GM19035 (cell line): ENCODE measurements around the gene EIF2B5.
A peak's percentile ranks its signal among the peaks of the same experiment; 100 is the strongest.

Experiments
- ATAC-seq: cut with Tn5 transposase; IDR thresholded peaks from one replicate; pipeline ENCODE4 v1.9.1; 2021; ENCODE audit not compliant: unreplicated experiment

The EIF2B5 gene

DNA sequence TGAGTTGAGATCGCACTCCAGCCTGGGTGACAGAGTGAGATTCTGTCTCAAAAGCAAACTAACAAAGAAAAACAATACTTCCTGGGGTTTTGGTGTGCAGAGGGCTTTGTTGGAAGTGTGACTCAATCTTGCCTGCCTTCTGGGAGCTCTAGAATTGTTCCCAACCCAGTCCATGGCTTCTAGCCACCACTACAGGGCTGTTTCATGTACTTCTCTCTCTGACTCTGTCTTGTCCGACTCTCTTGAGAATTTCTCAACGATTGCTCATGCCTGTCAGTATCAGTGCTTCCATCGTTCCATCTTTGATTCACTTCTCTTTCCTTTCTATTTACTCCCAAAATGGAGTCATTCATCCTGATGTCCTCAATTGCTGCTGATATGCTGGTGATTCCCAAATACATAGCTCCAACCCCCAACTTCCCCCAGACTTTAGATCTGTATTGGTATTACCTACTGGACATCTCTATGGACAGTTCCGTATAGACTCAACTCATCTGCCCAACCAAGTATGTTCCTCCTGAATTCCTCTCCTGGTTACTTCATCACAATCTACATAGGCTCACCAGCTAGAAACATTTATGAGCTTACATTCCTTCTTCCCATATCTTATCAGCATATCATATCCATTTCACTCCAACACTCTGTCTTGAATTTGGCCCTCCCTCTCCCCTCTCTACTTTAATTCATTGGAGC, 37.7 kb downstream of the EIF2B5 start:
- ATAC-seq, result no peak

DNA sequence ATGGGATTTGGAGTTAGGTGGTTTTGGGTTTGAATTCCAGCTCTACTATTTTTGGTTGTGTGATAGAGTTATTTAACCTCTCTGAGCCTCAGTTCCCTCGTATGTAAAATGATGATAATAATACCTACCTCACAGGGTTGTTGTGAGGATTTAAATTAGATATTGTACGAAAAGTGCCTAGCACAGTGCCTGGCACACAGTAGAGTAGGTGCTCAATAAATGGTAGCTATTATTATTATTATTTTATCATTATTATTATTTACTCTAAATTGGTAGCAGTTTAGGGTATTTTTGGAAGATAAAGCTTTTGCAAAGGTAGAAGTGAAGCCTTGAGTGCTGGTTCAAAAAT, 38.2 kb downstream of the EIF2B5 start:
- ATAC-seq, result no peak

DNA sequence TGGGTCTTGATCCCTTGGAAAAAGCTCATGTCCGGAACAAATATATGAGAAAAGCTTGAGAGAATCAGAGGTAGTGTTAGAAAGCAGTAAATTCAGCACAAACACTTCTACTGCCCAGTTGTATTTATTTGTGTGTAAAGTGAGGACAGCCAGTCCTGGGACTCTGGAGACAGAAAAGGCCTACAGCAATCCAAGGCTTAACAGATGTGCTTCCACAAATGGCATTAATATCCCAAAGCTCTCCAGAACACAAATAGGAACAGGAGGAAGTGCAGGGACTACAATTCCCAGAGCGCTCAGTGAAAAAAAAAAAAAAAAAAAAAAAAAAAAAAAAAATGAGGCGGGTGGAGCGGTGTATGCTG, 39.1 kb downstream of the EIF2B5 start:
- ATAC-seq, result peak; percentile 11

DNA sequence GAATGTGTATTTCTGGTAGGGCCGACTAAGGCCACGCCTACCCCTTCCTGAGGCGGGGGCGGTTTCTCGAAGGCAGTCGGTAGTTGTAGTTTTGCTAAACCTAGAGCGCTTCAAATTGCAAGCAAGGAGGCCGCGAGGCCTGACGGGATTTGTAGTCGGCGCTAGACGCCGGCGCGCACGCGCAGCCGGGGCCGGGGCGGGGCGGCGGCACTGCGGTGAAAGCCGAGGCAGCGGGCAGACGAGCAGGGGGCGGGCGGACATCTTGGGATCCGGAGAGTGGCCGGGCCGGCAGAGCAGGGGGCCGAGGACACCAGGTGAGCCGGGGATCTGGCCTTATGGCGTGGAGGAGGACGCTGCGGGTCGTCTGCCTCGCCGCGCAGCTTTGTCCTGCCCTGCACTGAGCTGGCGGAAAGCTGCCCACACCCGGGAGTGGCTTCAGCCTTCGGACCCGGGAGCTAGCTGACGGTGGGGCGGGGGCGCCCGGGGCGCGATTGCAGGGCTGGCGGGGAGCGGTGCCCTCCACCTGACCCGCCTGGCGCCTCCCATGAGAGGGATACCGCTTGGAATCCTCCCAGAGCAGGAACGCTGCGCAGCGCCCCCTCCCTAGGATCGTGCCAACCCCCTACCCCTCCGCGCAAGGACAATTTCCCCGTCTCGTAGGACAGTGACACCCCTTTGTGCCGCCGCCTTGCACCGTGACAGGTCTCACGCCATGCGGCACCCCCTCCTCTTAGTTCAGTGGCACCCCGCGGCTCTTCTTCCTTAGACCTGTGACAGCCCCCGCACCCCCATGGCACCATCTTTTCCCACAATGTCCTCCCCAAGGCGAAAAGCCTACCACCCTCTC, 39.7 kb downstream of the EIF2B5 start, which contains the start of gene AP2M1:
AP2M1 (plus strand) TSS at position 210 of the 847 bp plus-strand sequence. CDS start 2,139 bp downstream, outside the sequence.
- peak; percentile 97 for ATAC-seq

DNA sequence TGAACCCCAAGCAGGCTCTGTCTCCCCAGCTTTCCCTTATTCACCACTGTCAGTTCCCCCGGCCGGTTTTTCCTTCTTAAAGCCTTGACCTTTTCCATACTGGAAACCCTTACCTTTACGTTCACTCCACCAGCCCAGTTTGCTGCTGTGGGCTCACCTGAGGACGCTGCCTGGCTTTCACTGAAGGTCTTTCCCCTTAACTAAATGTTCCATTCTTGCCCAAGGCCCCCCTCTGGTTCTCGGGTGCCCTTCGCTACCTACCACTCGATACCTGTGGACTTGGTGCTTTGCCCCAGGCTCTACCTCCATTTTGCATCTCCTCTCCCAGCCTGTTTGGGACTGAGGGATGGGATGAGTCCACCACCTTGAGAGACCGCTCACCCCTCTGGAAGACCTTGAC, 40.3 kb downstream of the EIF2B5 start:
- ATAC-seq, result no peak

DNA sequence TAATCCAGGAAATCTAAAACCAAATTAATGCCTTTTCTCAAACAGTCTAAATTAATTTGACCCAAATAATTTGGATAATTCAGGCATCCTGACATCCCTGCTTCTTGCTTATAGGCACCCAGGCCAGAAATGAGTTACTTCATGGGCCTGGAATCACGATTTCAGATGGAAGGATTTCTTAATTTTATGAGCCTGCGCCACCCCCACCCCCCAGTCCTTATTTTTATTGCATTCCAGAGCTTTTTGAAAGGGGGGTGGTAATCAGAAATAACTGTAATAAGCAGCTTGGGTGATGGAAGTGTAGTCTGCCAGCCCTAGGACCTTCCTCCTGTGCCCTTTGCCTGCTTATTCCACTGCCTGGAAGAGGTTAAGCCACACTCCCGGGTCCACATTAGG, 40.8 kb downstream of the EIF2B5 start:
- ATAC-seq, result no peak

DNA sequence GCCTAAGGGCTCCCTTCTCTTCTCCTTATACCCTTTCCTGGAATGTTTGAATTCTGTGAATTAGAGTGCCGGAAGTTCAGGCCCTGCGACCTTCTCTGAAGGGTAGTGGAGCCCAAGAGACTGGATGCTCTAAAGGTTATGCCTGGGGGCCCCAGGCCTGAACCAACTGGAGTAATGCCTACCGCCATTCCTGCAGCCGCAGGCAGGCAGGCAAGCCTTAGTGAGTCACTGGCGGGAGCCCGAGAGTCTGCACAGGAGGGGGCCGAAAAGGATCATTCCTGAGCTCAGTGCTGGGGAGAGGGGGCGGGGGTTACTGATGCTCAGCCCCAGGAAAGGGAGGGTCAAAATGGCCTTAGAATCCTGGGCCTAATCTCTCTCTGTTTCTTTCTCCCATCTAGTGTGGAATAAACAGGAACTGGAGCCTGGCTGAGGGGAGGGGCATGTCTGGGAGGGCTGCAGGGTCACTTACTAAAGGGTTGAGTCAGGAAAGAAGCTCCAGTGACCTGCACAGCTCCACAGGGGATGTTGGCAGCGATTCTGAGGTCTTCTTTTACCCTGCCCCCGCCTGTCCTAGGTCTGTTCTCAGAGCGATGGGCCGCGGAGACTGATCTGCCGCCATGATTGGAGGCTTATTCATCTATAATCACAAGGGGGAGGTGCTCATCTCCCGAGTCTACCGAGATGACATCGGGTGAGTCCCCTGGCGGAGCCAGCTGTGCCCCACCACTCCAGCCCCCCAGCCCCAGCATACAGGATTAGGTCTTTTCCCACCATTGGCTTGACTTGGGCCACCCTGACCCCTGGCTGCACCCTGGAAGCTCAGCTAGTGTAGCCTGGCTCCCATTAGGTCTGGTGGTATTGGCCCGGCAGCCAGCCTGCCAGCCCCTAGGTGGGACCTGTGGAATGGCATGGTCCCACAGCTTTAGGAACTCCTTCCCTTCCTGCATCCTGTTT, 41.5 kb downstream of the EIF2B5 start:
- ATAC-seq, result no peak

DNA sequence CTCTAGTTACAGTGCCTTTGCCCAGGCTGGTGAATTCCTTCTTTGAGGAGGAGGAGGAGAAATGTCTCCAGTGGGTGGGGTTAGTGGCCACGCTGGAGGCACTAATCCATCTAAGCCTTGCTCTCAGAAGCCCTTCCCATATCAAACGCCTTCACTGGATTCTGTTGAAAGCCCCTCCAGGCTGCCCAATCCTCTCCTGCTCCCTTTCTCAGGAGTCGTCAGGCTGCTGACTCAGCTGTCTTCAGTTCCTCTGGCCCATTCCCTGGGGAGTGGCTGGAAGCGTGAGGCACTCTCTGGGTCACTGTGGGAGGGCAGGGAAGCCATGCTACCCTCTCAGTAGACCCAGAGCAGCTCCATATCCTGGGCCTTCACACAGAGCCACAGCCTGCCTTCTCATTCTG, 42.2 kb downstream of the EIF2B5 start:
- ATAC-seq, result no peak

DNA sequence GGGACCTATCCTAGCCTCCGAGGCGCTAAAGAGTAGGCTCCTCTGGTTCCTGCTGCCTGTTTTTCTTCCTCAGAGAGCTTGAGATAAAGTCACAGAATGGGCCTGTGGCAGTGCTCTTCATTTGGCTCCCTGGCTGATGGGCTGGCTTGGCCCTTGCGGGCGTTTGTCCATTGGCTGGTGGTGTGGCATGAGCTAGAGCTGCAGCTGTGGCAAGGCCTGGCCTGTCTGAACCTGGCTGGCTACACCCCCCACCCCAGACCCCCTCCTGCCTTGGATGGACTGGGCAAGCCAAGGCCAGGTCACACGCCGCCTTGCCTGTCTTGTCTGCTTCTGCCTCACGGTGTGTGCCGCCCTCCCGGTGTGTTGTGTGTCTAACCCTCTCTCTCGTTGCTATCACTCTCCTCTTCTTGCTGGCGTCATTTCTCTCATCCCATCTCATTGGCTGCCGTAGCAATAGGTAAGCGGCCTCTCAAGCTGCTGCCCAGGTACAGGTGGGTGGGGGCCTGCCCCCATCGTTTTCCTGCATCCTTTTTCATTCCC, 42.7 kb downstream of the EIF2B5 start:
- ATAC-seq, result no peak

DNA sequence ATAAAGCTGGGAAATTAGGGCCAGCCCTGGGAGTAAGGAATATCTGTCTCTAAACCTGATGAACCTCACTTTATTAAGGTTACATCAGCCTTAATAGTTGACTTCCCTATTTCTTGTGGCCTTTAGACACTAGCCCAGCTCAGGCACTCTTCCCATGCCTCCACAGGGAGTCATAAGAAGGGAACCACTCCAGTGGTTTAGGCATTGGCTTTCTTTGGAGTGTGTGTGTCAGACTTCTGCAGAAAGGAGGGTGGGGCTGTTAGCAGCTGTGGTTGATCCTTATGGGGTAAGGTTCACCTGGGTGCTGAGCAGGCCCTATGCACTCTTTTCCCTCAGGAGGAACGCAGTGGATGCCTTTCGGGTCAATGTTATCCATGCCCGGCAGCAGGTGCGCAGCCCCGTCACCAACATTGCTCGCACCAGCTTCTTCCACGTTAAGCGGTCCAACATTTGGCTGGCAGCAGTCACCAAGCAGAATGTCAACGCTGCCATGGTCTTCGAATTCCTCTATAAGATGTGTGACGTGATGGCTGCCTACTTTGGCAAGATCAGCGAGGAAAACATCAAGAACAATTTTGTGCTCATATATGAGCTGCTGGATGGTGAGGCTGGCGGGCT, 43.5 kb downstream of the EIF2B5 start:
- ATAC-seq, result no peak

DNA sequence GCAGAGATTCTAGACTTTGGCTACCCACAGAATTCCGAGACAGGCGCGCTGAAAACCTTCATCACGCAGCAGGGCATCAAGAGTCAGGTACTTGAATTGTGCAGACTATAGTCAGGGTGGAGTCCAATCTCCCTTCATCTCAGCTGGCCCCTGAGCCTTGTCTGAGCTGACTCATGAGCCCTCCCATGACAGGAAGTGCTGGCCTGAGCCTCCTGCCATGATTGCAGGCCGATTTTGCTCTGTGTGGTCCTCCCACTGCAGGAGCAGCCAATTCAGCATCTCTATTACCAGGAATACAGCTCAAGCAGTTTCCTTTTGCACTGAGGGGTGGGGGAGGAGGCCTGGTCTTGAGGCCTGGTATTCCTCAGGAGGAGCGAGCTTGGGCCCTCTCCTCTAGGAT, 45.0 kb downstream of the EIF2B5 start:
- no peak for ATAC-seq

DNA sequence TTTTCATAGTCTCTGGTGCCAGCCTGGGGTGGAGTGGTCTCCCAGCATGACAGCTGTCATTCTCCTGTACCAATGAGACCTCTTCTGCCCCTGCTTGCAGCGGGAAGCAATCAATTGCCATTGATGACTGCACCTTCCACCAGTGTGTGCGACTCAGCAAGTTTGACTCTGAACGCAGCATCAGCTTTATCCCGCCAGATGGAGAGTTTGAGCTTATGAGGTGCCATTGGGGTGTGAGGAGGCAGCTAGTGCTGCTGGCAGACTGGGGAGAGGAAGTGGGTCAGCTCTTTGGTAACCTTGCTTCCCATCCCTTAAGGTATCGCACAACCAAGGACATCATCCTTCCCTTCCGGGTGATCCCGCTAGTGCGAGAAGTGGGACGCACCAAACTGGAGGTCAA, 46.4 kb downstream of the EIF2B5 start:
- no peak for ATAC-seq

DNA sequence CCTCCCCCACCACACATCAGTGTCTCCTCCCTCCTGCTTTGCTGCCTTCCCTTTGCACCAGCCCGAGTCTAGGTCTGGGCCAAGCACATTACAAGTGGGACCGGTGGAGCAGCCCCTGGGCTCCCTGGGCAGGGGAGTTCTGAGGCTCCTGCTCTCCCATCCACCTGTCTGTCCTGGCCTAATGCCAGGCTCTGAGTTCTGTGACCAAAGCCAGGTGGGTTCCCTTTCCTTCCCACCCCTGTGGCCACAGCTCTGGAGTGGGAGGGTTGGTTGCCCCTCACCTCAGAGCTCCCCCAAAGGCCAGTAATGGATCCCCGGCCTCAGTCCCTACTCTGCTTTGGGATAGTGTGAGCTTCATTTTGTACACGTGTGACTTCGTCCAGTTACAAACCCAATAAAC, 48.5 kb downstream of the EIF2B5 start:
- ATAC-seq, result no peak

DNA sequence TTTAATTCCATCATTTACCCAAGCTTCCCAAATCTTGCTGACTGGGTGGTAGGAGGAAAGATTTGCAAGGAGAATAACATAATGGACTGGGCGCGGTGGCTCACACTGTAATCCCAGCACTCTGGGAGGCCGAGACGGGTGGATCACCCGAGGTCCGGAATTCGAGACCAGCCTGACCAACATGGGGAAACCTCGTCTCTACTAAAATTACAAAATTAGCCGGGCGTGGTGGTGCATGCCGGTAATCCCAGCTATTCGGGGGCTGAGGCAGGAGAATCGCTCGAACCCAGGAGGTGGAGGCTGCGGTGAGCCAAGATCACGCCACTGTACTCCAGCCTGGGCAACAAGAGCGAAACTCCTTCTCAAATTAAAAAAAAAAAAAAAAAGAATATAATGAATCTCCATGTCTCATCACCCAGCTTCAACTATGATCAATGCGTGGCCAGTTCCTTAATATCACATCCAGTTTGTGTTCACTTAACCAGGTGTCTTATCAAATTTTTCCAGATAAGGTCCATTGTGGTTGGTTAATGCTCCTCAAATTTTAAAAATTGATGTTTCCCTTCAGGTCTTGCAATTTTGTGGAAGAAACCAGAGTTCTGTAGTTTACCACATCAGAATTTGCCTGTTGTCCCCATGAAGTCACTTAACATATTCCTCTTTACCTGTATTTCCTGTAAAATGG, 49.5 kb downstream of the EIF2B5 start:
- no peak for ATAC-seq

DNA sequence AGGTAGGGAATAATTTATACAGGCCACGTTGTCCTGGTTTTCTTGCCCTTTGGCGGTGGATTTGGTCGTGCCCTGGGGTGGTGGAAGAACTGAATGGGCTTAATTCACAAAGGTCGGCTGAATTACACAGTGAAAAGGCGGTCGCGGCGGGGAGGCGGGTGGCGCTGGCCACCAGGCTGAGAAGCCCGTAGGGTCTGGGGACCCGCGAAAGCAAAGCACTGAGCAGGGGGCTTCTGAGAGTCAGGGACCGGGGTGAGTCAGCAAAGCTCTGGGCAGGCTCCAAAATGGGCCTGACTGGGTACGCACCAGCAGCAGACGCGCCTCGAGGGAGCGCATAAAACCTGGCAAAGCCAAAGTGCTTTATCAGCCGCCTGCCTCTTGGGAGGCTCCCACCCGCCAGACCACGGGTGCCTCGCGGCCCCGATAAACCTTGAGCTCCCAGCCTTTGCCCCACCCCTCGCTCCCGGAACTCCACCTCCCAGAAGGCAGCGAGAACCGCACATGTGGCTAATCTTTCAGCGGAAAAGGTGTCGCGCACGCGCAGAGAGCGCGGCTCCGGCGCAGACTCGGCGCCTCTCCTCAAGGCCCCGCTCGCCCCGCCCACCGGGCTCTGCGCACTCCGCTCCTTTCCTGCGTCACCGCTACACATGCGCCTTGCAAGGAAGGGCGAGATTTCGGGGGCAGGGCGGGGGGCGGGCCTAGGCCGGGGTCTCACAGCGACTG, 50.5 kb downstream of the EIF2B5 start:
- ATAC-seq, result peak; percentile 91

DNA sequence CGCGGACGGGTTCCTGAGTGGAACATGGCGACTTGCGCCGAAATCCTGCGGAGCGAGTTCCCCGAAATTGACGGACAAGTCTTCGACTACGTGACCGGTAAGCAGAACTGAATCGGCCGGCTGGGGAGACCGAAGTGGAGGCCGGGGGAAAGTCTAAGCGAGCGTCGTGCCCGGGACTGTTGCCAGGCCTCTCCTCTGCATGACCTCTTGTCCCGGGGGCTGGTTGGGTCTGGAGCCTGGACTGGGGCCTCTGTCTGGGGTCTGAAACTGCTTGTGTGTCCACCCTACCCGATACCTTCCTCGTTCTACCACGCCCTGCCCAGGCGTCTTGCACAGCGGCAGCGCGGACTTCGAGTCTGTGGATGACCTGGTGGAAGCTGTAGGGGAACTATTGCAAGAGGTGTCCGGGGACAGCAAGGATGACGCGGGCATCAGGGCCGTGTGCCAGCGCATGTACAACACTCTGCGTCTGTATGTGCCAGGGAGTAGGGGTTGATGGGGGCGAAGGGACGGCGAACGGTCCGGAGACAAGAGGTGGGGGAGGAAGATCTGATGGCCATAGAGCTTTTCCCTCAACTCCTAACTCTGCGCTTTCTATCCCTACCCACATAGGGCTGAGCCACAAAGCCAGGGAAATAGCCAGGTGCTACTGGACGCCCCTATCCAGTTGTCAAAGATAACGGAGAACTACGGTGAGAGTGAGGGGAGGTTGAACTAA, 51.2 kb downstream of the EIF2B5 start, which contains the start of gene ABCF3:
ABCF3 (plus strand) TSS at position 16 of the 718 bp plus-strand sequence; CDS start at position 25, 9 bp downstream.
- peak; percentile 31 for ATAC-seq

DNA sequence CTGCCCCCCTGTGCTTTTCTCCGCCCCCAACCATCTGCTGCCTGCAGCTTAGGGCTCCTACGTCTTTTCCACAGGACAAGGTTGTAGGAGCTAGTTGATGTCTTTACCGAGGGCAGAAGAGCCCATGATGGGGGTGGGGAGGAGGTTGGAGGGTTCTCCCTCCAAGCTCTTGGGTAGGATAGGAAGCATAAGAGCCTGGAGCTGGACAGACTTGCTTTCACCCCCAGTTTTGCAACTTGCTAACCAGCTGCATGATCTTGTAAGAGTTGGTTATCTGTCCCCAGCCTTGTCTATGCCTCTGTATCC, 51.7 kb downstream of the EIF2B5 start:
- no peak for ATAC-seq

DNA sequence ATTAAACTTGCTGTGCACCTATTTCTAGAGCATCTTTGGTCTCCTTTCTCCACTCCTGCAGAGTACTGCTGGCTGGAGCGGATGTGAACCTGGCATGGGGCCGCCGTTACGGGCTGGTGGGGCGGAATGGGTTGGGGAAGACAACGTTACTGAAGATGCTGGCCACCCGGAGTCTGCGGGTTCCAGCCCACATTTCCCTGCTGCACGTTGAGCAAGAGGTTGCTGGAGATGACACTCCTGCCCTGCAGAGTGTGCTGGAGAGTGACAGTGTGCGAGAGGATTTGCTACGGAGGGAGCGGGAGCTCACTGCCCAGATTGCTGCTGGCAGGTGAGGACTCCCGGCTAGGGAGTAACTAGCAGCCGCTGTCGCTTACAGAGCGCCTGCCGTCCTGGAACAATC, 52.9 kb downstream of the EIF2B5 start:
- ATAC-seq, result no peak

DNA sequence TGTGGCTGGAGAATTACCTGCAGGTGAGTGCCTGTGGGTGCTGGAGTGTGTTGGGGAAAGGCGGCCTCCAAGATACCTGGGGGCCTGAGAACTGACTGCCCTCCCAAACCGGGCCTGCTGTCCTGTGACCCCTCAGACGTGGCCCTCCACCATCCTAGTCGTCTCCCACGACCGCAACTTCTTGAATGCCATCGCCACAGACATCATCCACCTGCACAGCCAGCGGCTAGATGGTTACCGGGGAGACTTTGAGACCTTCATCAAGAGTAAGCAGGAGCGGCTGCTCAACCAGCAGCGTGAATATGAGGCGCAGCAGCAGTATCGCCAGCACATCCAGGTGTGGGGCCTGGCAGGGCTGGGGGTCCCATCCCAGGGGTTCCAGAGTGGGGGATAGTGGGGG, 54.3 kb downstream of the EIF2B5 start:
- no peak for ATAC-seq
